Peyer's patch (tissue), 4 donors: Measurements from ENCODE around the gene CRYM. TPM values are rescaled to one million over a fixed set of nuclear protein-coding genes. Genes with fewer than 3 reads are reported as not detected.
"Not testable (repeated sequence)": the region's sequence is repeated elsewhere in the genome, so short reads cannot be mapped to it uniquely, and the experiment has no call there.

ENCODE experiments used
- DNase-seq, 3 donors: peaks; one replicate each; pipeline ENCODE4 v3.0.0-alpha.2; 2017 to 2019
- H3K27ac ChIP-seq, 4 donors: fragments of 200-600 bp; sonication (generic); one replicate each; pipeline ENCODE4 v1.5.1; 2016 to 2019
- H3K27me3 ChIP-seq, 2 donors: fragments of 200-600 bp; sonication (generic); one replicate each; pipeline ENCODE4 v1.5.1; 2019
- H3K36me3 ChIP-seq, 3 donors: fragments of 200-600 bp; sonication (generic); one replicate each; pipeline ENCODE4 v1.5.1; 2016 to 2019
- H3K4me1 ChIP-seq, 4 donors: fragments of 200-600 bp; sonication (generic); one replicate each; pipeline ENCODE4 v1.5.1; 2016 to 2019
- H3K4me3 ChIP-seq, 4 donors: fragments of 200-600 bp; sonication (generic); 1 replicate in 3 of 4; 2 replicates in 1 of 4; pipeline ENCODE4 v1.5.1; 2016 to 2019; ENCODE audit warnings: mild to moderate bottlenecking in 1 of 4
- H3K9me3 ChIP-seq, 4 donors: fragments of 200-600 bp; sonication (generic); one replicate each; pipeline ENCODE4 v1.5.1; 2016 to 2019; ENCODE audit warnings: mild to moderate bottlenecking in 1 of 4
- POLR2A ChIP-seq, 2 donors: fragments of 450-650 bp; IDR thresholded peaks; one replicate each; pipeline ENCODE4 v1.5.1; 2017; ENCODE audit warnings: antibody characterized with exemption in 2 of 2, mild to moderate bottlenecking in 2 of 2, moderate library complexity in 2 of 2
- total RNA-seq, 4 donors: library from RNA; depleted of rRNA; stranded (reverse); fragments of >200 nt; gene quantifications; one replicate each; pipeline ENCODE4 v1.1.0, GENCODE V29; 2016
- TF ChIP-seq, protein P1 (sequence below), 6 experiments: fragments of 450-650 bp in 4 of 6; fragments of 200-600 bp in 2 of 6; sonication (generic) in 1 of 6; IDR thresholded peaks; one replicate each; pipeline ENCODE4 v1.5.1; 2017 to 2019; ENCODE audit warnings: antibody characterized with exemption in 6 of 6, mild to moderate bottlenecking in 3 of 6, moderate library complexity in 1 of 6

The CRYM gene
- total RNA-seq, 4 donors from 2014 or later, result 6.4 to 11.6 (median 9.1) TPM; not detected in 1

DNA sequence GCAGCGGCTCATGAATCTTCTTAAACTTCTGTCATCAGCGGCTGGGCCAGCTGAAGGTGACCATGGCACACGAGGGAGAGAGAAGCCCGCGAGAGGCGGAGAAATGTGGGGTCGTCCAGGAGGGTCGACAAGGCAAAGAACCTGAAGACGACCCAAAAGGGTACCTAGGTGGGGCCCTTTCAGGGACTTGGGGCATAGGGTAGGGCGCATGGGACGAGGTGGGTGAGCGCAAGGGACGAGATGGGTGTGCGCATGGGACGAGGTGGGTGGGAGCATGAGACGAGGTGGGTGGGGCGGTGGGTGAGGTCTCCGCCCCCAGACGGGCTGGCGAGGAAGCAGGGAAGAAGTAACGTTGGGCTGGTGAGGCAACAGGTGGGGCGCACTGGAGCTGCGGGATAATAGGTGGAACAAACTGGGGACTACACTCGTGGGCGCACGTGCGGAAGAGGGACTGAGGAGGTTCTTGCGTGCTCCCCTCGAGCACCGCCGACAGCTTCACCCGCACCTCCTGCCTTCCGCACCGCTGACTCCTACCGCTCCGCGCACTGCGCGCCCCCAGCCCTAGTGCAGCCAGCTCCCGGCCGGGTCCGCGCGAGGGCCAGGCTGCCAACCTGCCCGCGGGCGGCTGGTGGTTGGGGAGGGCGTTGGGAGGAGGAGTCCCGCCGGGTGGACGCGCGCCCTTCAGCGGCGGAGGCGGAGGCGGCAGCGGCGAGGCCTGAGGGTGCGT, 23.2 kb upstream of the CRYM start:
- peak overlapping the region; percentile 56 to 84 (median 78) for H3K4me3 ChIP-seq
- no peaks in the 10 kb centered on the region for H3K36me3 ChIP-seq
- TF ChIP-seq, protein P1, sequence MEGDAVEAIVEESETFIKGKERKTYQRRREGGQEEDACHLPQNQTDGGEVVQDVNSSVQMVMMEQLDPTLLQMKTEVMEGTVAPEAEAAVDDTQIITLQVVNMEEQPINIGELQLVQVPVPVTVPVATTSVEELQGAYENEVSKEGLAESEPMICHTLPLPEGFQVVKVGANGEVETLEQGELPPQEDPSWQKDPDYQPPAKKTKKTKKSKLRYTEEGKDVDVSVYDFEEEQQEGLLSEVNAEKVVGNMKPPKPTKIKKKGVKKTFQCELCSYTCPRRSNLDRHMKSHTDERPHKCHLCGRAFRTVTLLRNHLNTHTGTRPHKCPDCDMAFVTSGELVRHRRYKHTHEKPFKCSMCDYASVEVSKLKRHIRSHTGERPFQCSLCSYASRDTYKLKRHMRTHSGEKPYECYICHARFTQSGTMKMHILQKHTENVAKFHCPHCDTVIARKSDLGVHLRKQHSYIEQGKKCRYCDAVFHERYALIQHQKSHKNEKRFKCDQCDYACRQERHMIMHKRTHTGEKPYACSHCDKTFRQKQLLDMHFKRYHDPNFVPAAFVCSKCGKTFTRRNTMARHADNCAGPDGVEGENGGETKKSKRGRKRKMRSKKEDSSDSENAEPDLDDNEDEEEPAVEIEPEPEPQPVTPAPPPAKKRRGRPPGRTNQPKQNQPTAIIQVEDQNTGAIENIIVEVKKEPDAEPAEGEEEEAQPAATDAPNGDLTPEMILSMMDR (IDR thresholded peaks at IDR 0.05), result peak; percentile 7 to 44 (median 26)
- TF ChIP-seq POLR2A (IDR thresholded peaks at IDR 0.05), result peak; percentile 29 to 48
- H3K27me3 ChIP-seq, result no peaks in the 10 kb centered on the region
- DNase-seq, result peak; percentile 84 to 90 (median 85)
- H3K4me1 ChIP-seq, result peaks cover 0 to 10% (median 2%) of the 10 kb centered on the region in 4 donors
- peak overlapping the region; percentile 66 to 89 (median 82) for H3K27ac ChIP-seq
- no peaks in the 10 kb centered on the region for H3K9me3 ChIP-seq

DNA sequence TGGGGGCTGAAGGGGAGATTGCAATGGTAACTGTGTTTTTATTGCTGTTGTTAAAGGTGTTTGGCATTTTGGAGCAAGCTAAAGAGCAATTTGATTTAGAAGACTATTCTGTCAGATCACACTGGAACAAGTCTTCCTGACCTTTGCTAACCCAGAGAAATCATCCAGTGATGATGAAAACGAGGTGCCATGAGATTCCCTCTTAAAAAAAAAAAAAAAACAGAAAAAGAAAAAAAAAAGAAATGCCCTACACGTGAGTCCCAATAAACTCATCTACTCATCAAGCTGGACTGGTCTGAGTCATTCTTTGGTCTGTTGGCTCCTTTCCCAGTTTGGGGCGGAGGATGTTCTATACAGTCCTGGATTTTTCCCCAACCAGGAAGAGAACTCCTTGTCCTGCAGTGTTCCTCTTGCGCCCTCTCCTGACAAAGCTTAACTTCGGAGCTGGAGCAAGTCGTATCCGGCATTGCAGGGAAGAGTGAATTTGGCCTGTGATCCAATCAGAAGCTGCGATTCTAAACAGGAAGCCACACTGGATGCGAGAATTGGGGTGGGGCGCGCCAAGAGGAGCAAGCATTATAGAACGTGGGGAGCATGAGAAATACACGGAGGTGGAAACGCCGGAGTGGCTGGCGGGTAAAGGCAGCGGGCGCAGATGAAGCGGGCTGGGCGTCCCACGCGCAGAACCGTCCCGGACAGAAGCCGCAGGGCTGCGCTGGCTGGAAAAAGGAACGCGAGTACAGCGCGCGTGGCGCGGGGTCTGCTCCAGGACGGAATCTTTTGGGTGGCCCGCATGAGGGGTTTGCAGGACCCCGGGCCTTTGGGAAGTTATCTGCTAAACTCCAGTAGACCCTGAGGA, 22.4 kb upstream of the CRYM start:
- Histone ChIP-seq H3K27me3 (no peaks in the 10 kb centered on the region), H3K4me1 (peaks cover 0 to 10% (median 2%) of the 10 kb centered on the region in 4 donors), H3K27ac (peak overlapping the region; percentile 66 to 89 (median 82)), H3K9me3 (no peaks in the 10 kb centered on the region), H3K36me3 (no peaks in the 10 kb centered on the region), H3K4me3 (peak overlapping the region; percentile 56 to 84 (median 78))
- DNase-seq, result peak; percentile 79 to 97 (median 88)
- TF ChIP-seq, protein P1 (IDR thresholded peaks at IDR 0.05), result peak in 5 of 6 experiments; percentile 36 to 96 (median 94)
- peak in 1 of 2 donors; percentile 61 for TF ChIP-seq POLR2A (IDR thresholded peaks at IDR 0.05)

- H3K9me3 ChIP-seq, result peaks cover 0 to 11% (median 0%) of the 10 kb centered on the region in 4 donors
- not testable (repeated sequence) for H3K27ac ChIP-seq, H3K36me3 ChIP-seq, H3K4me1 ChIP-seq, H3K4me3 ChIP-seq, H3K27me3 ChIP-seq, DNase-seq
These were observed 11.7 kb upstream of the CRYM start for GRCh38 chr16:21289789-21290188.

DNA sequence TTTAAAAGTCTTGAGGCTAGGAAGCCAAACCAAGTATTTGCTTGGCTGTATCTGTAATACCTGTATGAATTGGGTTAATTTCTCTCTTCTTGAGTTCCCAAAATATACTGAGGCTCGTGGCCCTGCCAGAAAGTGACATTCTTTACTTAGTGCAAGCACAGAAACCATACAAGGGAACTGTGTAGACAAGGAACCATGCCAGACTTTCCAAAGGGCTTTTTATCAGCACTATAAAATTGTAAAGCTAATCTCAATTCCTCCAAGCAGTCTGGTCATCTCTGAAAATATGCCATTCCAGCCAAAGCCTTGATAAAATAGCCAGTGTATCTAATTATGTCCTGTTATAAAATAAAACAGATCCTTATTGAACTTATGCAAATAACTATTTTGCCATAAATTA, 7.2 kb upstream of the CRYM start:
- TF ChIP-seq, protein P1 (IDR thresholded peaks at IDR 0.05), result no peak
- no peak for TF ChIP-seq POLR2A (IDR thresholded peaks at IDR 0.05)
- H3K4me3 ChIP-seq, result no peak overlapping the region

GRCh38 chr16:21284414-21284813, 6.3 kb upstream of the CRYM start:
- peaks cover 0 to 6% (median 2%) of the 10 kb centered on the region in 4 donors for H3K9me3 ChIP-seq
- no peak for DNase-seq
- peaks cover 0 to 11% (median 0%) of the 10 kb centered on the region in 4 donors for H3K4me1 ChIP-seq
- H3K4me3 ChIP-seq, result no peak overlapping the region
- H3K27me3 ChIP-seq, result peaks cover 0 to 5% of the 10 kb centered on the region in 2 donors
- TF ChIP-seq, protein P1 (IDR thresholded peaks at IDR 0.05), result no peak
- no peak for TF ChIP-seq POLR2A (IDR thresholded peaks at IDR 0.05)
- H3K27ac ChIP-seq, result no peak overlapping the region
- H3K36me3 ChIP-seq, result no peaks in the 10 kb centered on the region

More for the DNA sequence above, 7.2 kb upstream of the CRYM start:
- peaks cover 0 to 11% (median 2%) of the 10 kb centered on the region in 4 donors for H3K9me3 ChIP-seq
- H3K4me1 ChIP-seq, result peaks cover 0 to 11% (median 0%) of the 10 kb centered on the region in 4 donors
- no peak overlapping the region for H3K27ac ChIP-seq
- H3K27me3 ChIP-seq, result peaks cover 0 to 5% of the 10 kb centered on the region in 2 donors
- no peaks in the 10 kb centered on the region for H3K36me3 ChIP-seq
- no peak for DNase-seq
